ENCODE measurements around the gene PI4KA.

Gene PI4KA

GRCh38 chr22:20808844-20809243 is 49.8 kb downstream of the PI4KA start:
- DNase-seq (ENCODE audit: low read depth in 2 of 2) = no peak
- no peak for TF ChIP-seq CTCF (IDR thresholded peaks at IDR 0.05; ENCODE audit: low read depth, low read length)
- H3K4me3 ChIP-seq (replicated peaks in 1 of 2; ENCODE audit: low read depth in 2 of 2, low read length in 2 of 2) = no peak overlapping the region

- peak; percentile 68 to 95 for DNase-seq (ENCODE audit: low read depth in 2 of 2)
- H3K4me3 ChIP-seq (replicated peaks in 1 of 2; ENCODE audit: low read depth in 2 of 2, low read length in 2 of 2) = no peak overlapping the region
Observed at GRCh38 chr22:20807315-20807752, 51.3 kb downstream of the PI4KA start.

GRCh38 chr22:20805972-20806471 is 52.6 kb downstream of the PI4KA start:
- DNase-seq (ENCODE audit: low read depth in 2 of 2) = peak; percentile 21 to 48
- H3K4me3 ChIP-seq (replicated peaks in 1 of 2; ENCODE audit: low read depth in 2 of 2, low read length in 2 of 2) = no peak overlapping the region
- no peak for TF ChIP-seq CTCF (IDR thresholded peaks at IDR 0.05; ENCODE audit: low read depth, low read length)

More at GRCh38 chr22:20807315-20807752, 51.3 kb downstream of the PI4KA start:
- TF ChIP-seq CTCF (IDR thresholded peaks at IDR 0.05; ENCODE audit: low read depth, low read length) = no peak

GRCh38 chr22:20804650-20805049 is 54.0 kb downstream of the PI4KA start:
- H3K4me3 ChIP-seq (replicated peaks in 1 of 2; ENCODE audit: low read depth in 2 of 2, low read length in 2 of 2) = no peak overlapping the region
- no peak for TF ChIP-seq CTCF (IDR thresholded peaks at IDR 0.05; ENCODE audit: low read depth, low read length)
- DNase-seq (ENCODE audit: low read depth in 2 of 2) = no peak

- peak; percentile 65 for TF ChIP-seq CTCF (IDR thresholded peaks at IDR 0.05; ENCODE audit: low read depth, low read length)
- DNase-seq (ENCODE audit: low read depth in 2 of 2) = peak; percentile 52 to 54
- H3K4me3 ChIP-seq (replicated peaks in 1 of 2; ENCODE audit: low read depth in 2 of 2, low read length in 2 of 2) = no peak overlapping the region
Observed at GRCh38 chr22:20803696-20804324, 54.8 kb downstream of the PI4KA start.

GRCh38 chr22:20802922-20803553 is 55.6 kb downstream of the PI4KA start:
- no peak overlapping the region for H3K4me3 ChIP-seq (replicated peaks in 1 of 2; ENCODE audit: low read depth in 2 of 2, low read length in 2 of 2)
- DNase-seq (ENCODE audit: low read depth in 2 of 2) = no peak
- no peak for TF ChIP-seq CTCF (IDR thresholded peaks at IDR 0.05; ENCODE audit: low read depth, low read length)

Measured in cardiac fibroblast (primary cell).